OCI-LY7 (cell line): ENCODE measurements around the gene ABCD1. TPM values are rescaled to one million over a fixed set of nuclear protein-coding genes. Genes with fewer than 3 reads are reported as not detected.

Experiments
- BruUV-seq: library from RNA; stranded (reverse); fragments of 400-500 nt; replicated peaks from 2 replicates; lab custom pipeline; 2021; lab: Mats Ljungman, UMichigan
- CTCF ChIA-PET: fragments of 300-600 bp; sonication (Branson Sonifier 250); formaldehyde crosslinking; loops from one replicate; lab custom pipeline; 2022; ENCODE audit warnings: antibody characterized with exemption; ENCODE audit not compliant: unreplicated experiment; lab: Charles Lee
- POLR2A ChIA-PET: fragments of 300-600 bp; sonication (Branson Sonifier 250); formaldehyde crosslinking; loops from one replicate; lab custom pipeline; 2022; ENCODE audit warnings: antibody characterized with exemption; lab: Charles Lee
- DNase-seq: peaks from one replicate; pipeline ENCODE4 v3.0.0-alpha.2; 2015; ENCODE audit warnings: low spot score
- H2AFZ ChIP-seq: fragments of 200-600 bp; sonication (generic), shearing (Covaris generic); 2 replicates; pipeline ENCODE4 v1.6.1; 2014; ENCODE audit warnings: mild to moderate bottlenecking, antibody characterized with exemption, low read length, moderate library complexity
- H3K27ac ChIP-seq: fragments of 200-600 bp; sonication (generic); 2 replicates; pipeline ENCODE4 v1.5.1; 2014; ENCODE audit warnings: mixed run types, low read depth, mild to moderate bottlenecking, moderate library complexity, low read length, inconsistent platforms; ENCODE audit not compliant: poor library complexity, severe bottlenecking
- H3K36me3 ChIP-seq: fragments of 200-600 bp; sonication (generic); 2 replicates; pipeline ENCODE4 v1.6.1; 2014; ENCODE audit warnings: mild to moderate bottlenecking, antibody characterized with exemption, low read length, moderate library complexity, mixed read lengths; ENCODE audit not compliant: insufficient read depth
- H3K4me1 ChIP-seq: fragments of 200-600 bp; sonication (generic); 2 replicates; pipeline ENCODE4 v1.5.1; 2014; ENCODE audit warnings: mild to moderate bottlenecking, low read length; ENCODE audit not compliant: insufficient read depth, poor library complexity, severe bottlenecking
- H3K4me2 ChIP-seq: fragments of 200-600 bp; sonication (generic); 2 replicates; pipeline ENCODE4 v1.6.1; 2014; ENCODE audit warnings: mild to moderate bottlenecking, low read length
- H3K4me3 ChIP-seq: fragments of 200-600 bp; sonication (generic); 2 replicates; pipeline ENCODE4 v1.5.1; 2014; ENCODE audit warnings: mild to moderate bottlenecking, low read depth, low read length; ENCODE audit not compliant: poor library complexity, severe bottlenecking
- H3K79me2 ChIP-seq: fragments of 200-600 bp; sonication (generic); 2 replicates; pipeline ENCODE4 v1.6.1; 2016; ENCODE audit warnings: low read depth, mild to moderate bottlenecking, low read length, moderate library complexity, mixed read lengths; ENCODE audit not compliant: insufficient read depth
- H3K9me2 ChIP-seq: fragments of 200-600 bp; sonication (generic); 2 replicates; pipeline ENCODE4 v1.6.1; 2016; ENCODE audit warnings: mild to moderate bottlenecking, low read length, mixed read lengths; ENCODE audit not compliant: insufficient read depth
- H3K9me3 ChIP-seq: fragments of 200-600 bp; sonication (generic); 2 replicates; pipeline ENCODE4 v1.6.1; 2014; ENCODE audit warnings: mild to moderate bottlenecking, mixed run types, low read length, mixed read lengths
- H4K20me1 ChIP-seq: fragments of 200-600 bp; sonication (generic); 2 replicates; pipeline ENCODE4 v1.6.1; 2014; ENCODE audit warnings: mild to moderate bottlenecking, antibody characterized with exemption, low read length, moderate library complexity, mixed read lengths; ENCODE audit not compliant: insufficient read depth
- CTCF ChIP-seq: fragments of 200-600 bp; sonication (generic); conservative IDR thresholded peaks from 2 replicates; pipeline ENCODE4 v1.5.1; 2014; ENCODE audit warnings: mild to moderate bottlenecking, antibody characterized with exemption, low read length, moderate library complexity, mixed read lengths
- EZH2phosphoT487 ChIP-seq: fragments of 200-600 bp; sonication (generic); IDR thresholded peaks from 2 replicates; pipeline ENCODE4 v1.6.1; 2018; ENCODE audit warnings: low read depth, borderline replicate concordance, mild to moderate bottlenecking, mixed run types, antibody characterized with exemption, low read length, moderate library complexity, mixed read lengths
- intact Hi-C: fragments of 100-400 bp; cut with micrococcal nuclease; formaldehyde crosslinking; loops from one replicate; pipeline ENCODE4 v1.10.0; 2022; ENCODE audit not compliant: unreplicated experiment
- total RNA-seq, 2 experiments: library from RNA; depleted of rRNA in 1 of 2; stranded (reverse); fragments of >200 nt in 1 of 2; shearing (Covaris generic) in 1 of 2; gene quantifications; 2 replicates each; pipeline ENCODE4 v1.2.3, GENCODE V29; 2014 to 2022

Gene ABCD1
- total RNA-seq, 2 experiments from 2014 or later = 6.9 to 8.8 TPM

- no peak overlapping the region for H3K4me2 ChIP-seq
- ChIA-PET POLR2A (no interaction called here), CTCF (no interaction called here)
- no peaks in the 10 kb centered on the region for H3K36me3 ChIP-seq
- intact Hi-C loops = no loop called here
- TF ChIP-seq CTCF (0 out of 2 replicates have a peak, but pooled peaks have one; percentile 19), EZH2phosphoT487 (no peak)
- no peaks in the 10 kb centered on the region for H3K79me2 ChIP-seq
- BruUV-seq = no TSS peak
- no peak for DNase-seq
- no peaks in the 10 kb centered on the region for H3K4me1 ChIP-seq
- H3K9me2 ChIP-seq = no peaks in the 10 kb centered on the region
- H4K20me1 ChIP-seq = no peaks in the 10 kb centered on the region
- no peak overlapping the region for H2AFZ ChIP-seq
- H3K27ac ChIP-seq = no peak overlapping the region
- no peak overlapping the region for H3K4me3 ChIP-seq
- H3K9me3 ChIP-seq = no peaks in the 10 kb centered on the region
Observed at GRCh38 chrX:153773218-153773611, 48.6 kb downstream of the ABCD1 start.

GRCh38 chrX:153773741-153774575, 49.3 kb downstream of the ABCD1 start:
- no peak overlapping the region for H3K27ac ChIP-seq
- ChIA-PET POLR2A (no interaction called here), CTCF (no interaction called here)
- H3K4me1 ChIP-seq = no peaks in the 10 kb centered on the region
- H3K4me3 ChIP-seq = no peak overlapping the region
- TF ChIP-seq EZH2phosphoT487 = no peak
- TF ChIP-seq CTCF = no peak
- no peaks in the 10 kb centered on the region for H3K9me2 ChIP-seq
- intact Hi-C loops = no loop called here
- no peaks in the 10 kb centered on the region for H3K79me2 ChIP-seq
- no peak overlapping the region for H2AFZ ChIP-seq
- BruUV-seq = no TSS peak
- no peak overlapping the region for H3K4me2 ChIP-seq
- DNase-seq = no peak
- H4K20me1 ChIP-seq = no peaks in the 10 kb centered on the region
- no peaks in the 10 kb centered on the region for H3K36me3 ChIP-seq
- no peaks in the 10 kb centered on the region for H3K9me3 ChIP-seq
